HS-27A (cell line): ENCODE results near the gene WARS2.

Source experiments
- DNase-seq: peaks from one replicate; pipeline ENCODE4 v3.0.0-alpha.2; 2012; ENCODE audit warnings: low read depth, missing footprints

Gene WARS2

GRCh38 chr1:119081700-119082099 lies 58.8 kb downstream of the WARS2 start:
- no peak for DNase-seq

- no peak for DNase-seq
These were observed 59.2 kb downstream of the WARS2 start for GRCh38 chr1:119081267-119081666.

- peak; percentile 72 for DNase-seq
These were observed 59.9 kb downstream of the WARS2 start for GRCh38 chr1:119080586-119080985.

GRCh38 chr1:119079881-119080280 lies 60.6 kb downstream of the WARS2 start:
- DNase-seq: no peak

GRCh38 chr1:119075614-119076013 lies 64.8 kb downstream of the WARS2 start:
- peak; percentile 15 for DNase-seq

- DNase-seq: no peak
These were observed 69.1 kb downstream of the WARS2 start for GRCh38 chr1:119071321-119071720.

GRCh38 chr1:119069682-119070081 lies 70.8 kb downstream of the WARS2 start:
- DNase-seq: no peak

- no peak for DNase-seq
These were observed 72.0 kb downstream of the WARS2 start for GRCh38 chr1:119068427-119068826.

- DNase-seq: no peak
These were observed 78.8 kb downstream of the WARS2 start for GRCh38 chr1:119061700-119062099.

GRCh38 chr1:119055568-119055967 lies 84.9 kb downstream of the WARS2 start:
- DNase-seq: no peak

- no peak for DNase-seq
These were observed 86.5 kb downstream of the WARS2 start for GRCh38 chr1:119053917-119054316.

GRCh38 chr1:119052267-119052666 lies 88.2 kb downstream of the WARS2 start:
- DNase-seq: no peak

- no peak for DNase-seq
These were observed 91.6 kb downstream of the WARS2 start for GRCh38 chr1:119048624-119049404.

- DNase-seq: no peak
These were observed 93.5 kb downstream of the WARS2 start for GRCh38 chr1:119046785-119047438.

GRCh38 chr1:119046429-119046784 lies 94.0 kb downstream of the WARS2 start:
- DNase-seq: no peak

- no peak for DNase-seq
These were observed 95.2 kb downstream of the WARS2 start for GRCh38 chr1:119045096-119045746.

- no peak for DNase-seq
These were observed 99.5 kb downstream of the WARS2 start for GRCh38 chr1:119040906-119041305.

- no peak for DNase-seq
These were observed 100.0 kb downstream of the WARS2 start for GRCh38 chr1:119040489-119040888.

GRCh38 chr1:119038363-119038762 lies 102.1 kb downstream of the WARS2 start:
- DNase-seq: no peak

GRCh38 chr1:119034359-119034758 lies 106.1 kb downstream of the WARS2 start:
- no peak for DNase-seq

- DNase-seq: no peak
These were observed 107.5 kb downstream of the WARS2 start for GRCh38 chr1:119032986-119033385.

GRCh38 chr1:119027759-119028158 lies 112.7 kb downstream of the WARS2 start:
- no peak for DNase-seq

- no peak for DNase-seq
These were observed 113.5 kb downstream of the WARS2 start for GRCh38 chr1:119026956-119027355.
